ENCODE results near the gene HSPH1.
"Not testable (repeated sequence)": the region's sequence is repeated elsewhere in the genome, so short reads cannot be mapped to it uniquely, and the experiment has no call there.

The HSPH1 gene

GRCh38 chr13:31179754-31180153 lies 18.1 kb upstream of the HSPH1 start:
- DNase-seq (ENCODE audit: low spot score): no peak

GRCh38 chr13:31179241-31179640 lies 17.5 kb upstream of the HSPH1 start:
- ChIA-PET CTCF (no interaction called here), POLR2A (ENCODE audit: low non-redundant PET) (no interaction called here)
- TF ChIP-seq CTCF (conservative IDR thresholded peaks at IDR 0.05; ENCODE audit: low read depth): no peak
- no peak overlapping the region for H3K27ac ChIP-seq
- no peak for DNase-seq (ENCODE audit: low spot score)

More at GRCh38 chr13:31179754-31180153, 18.1 kb upstream of the HSPH1 start:
- CTCF ChIA-PET: interaction anchor here (0.6 kb wide), 1 partner anchor 21 kb away, joined by 3 read pairs; no protein-coding TSS in a partner anchor
- TF ChIP-seq CTCF (conservative IDR thresholded peaks at IDR 0.05; ENCODE audit: low read depth): no peak
- no peak overlapping the region for H3K27ac ChIP-seq
- POLR2A ChIA-PET (ENCODE audit: low non-redundant PET): no interaction called here

GRCh38 chr13:31177813-31178495 lies 16.2 kb upstream of the HSPH1 start:
- CTCF ChIA-PET; DNase-seq (ENCODE audit: low spot score); POLR2A ChIA-PET (ENCODE audit: low non-redundant PET); H3K27ac ChIP-seq: not testable (repeated sequence)

- no peak for DNase-seq (ENCODE audit: low spot score)
- no peak overlapping the region for H3K27ac ChIP-seq
- no peak for TF ChIP-seq CTCF (conservative IDR thresholded peaks at IDR 0.05; ENCODE audit: low read depth)
- POLR2A ChIA-PET (ENCODE audit: low non-redundant PET): no interaction called here
- CTCF ChIA-PET: no interaction called here
These were observed 14.3 kb upstream of the HSPH1 start for GRCh38 chr13:31175847-31176532.

GRCh38 chr13:31174018-31174417 lies 12.3 kb upstream of the HSPH1 start:
- ChIA-PET CTCF (interaction anchor here (0.7 to 1.0 kb wide), 2 partner anchors 58 to 250 kb away, joined by 3 to 5 read pairs; no protein-coding TSS in a partner anchor), POLR2A (ENCODE audit: low non-redundant PET) (no interaction called here)
- TF ChIP-seq CTCF (conservative IDR thresholded peaks at IDR 0.05; ENCODE audit: low read depth): no peak
- no peak overlapping the region for H3K27ac ChIP-seq
- DNase-seq (ENCODE audit: low spot score): peak; percentile 7

- H3K27ac ChIP-seq: no peak overlapping the region
- ChIA-PET CTCF (no interaction called here), POLR2A (ENCODE audit: low non-redundant PET) (no interaction called here)
- DNase-seq (ENCODE audit: low spot score): peak; percentile 72
- TF ChIP-seq CTCF (conservative IDR thresholded peaks at IDR 0.05; ENCODE audit: low read depth): no peak
These were observed 10.8 kb upstream of the HSPH1 start for GRCh38 chr13:31172535-31172934.

GRCh38 chr13:31172001-31172400 lies 10.3 kb upstream of the HSPH1 start:
- ChIA-PET POLR2A (ENCODE audit: low non-redundant PET) (no interaction called here), CTCF (interaction anchor here (0.5 kb wide), 1 partner anchor 72 kb away, joined by 3 read pairs; no protein-coding TSS in a partner anchor)
- peak overlapping the region; percentile 77 for H3K27ac ChIP-seq
- peak; percentile 55 for DNase-seq (ENCODE audit: low spot score)
- TF ChIP-seq CTCF (conservative IDR thresholded peaks at IDR 0.05; ENCODE audit: low read depth): no peak
